ENCODE results near the gene CLK4. TPM values are rescaled to one million over a fixed set of nuclear protein-coding genes. Genes with fewer than 3 reads are reported as not detected.

The CLK4 gene
- polyA plus RNA-seq, 1 donor from 2014 or later, result 31.1 TPM

- Mint-ChIP-seq H3K4me1 (peaks cover 0 to 3% (median 2%) of the 10 kb centered on the region in 3 donors), H3K4me3 (no peak overlapping the region), H3K27ac (peak overlapping the region in 1 of 3 donors; percentile 64), H3K9me3 (no peaks in the 10 kb centered on the region), H3K27me3 (peaks cover 17% of the 10 kb centered on the region), H3K36me3 (no peaks in the 10 kb centered on the region)
Measured at GRCh38 chr5:178560911-178561310, 65.9 kb downstream of the CLK4 start.

GRCh38 chr5:178557416-178557815 lies 69.4 kb downstream of the CLK4 start:
- Mint-ChIP-seq H3K9me3 (no peaks in the 10 kb centered on the region), H3K27me3 (peaks cover 19% of the 10 kb centered on the region), H3K36me3 (peaks cover 2% of the 10 kb centered on the region), H3K27ac (no peak overlapping the region), H3K4me1 (peaks cover 0 to 3% (median 2%) of the 10 kb centered on the region in 3 donors), H3K4me3 (no peak overlapping the region)

- peaks cover 25% of the 10 kb centered on the region for H3K27me3 Mint-ChIP-seq
- H3K27ac Mint-ChIP-seq, result no peak overlapping the region
- peaks cover 2% of the 10 kb centered on the region for H3K36me3 Mint-ChIP-seq
- no peaks in the 10 kb centered on the region for H3K9me3 Mint-ChIP-seq
- H3K4me3 Mint-ChIP-seq, result no peak overlapping the region
- peaks cover 0 to 3% (median 2%) of the 10 kb centered on the region in 3 donors for H3K4me1 Mint-ChIP-seq
Measured at GRCh38 chr5:178555771-178556211, 71.1 kb downstream of the CLK4 start.

GRCh38 chr5:178555005-178555404 lies 71.8 kb downstream of the CLK4 start:
- Mint-ChIP-seq H3K27me3 (peaks cover 18% of the 10 kb centered on the region), H3K4me1 (peaks cover 0 to under 1% (median 0%) of the 10 kb centered on the region in 3 donors), H3K27ac (no peak overlapping the region), H3K9me3 (no peaks in the 10 kb centered on the region), H3K4me3 (no peak overlapping the region), H3K36me3 (peaks cover 2% of the 10 kb centered on the region)

- no peaks in the 10 kb centered on the region for H3K9me3 Mint-ChIP-seq
- peaks cover 17% of the 10 kb centered on the region for H3K27me3 Mint-ChIP-seq
- peaks cover 2% of the 10 kb centered on the region for H3K36me3 Mint-ChIP-seq
- H3K4me3 Mint-ChIP-seq, result no peak overlapping the region
- peak overlapping the region in 1 of 3 donors; percentile 16 for H3K27ac Mint-ChIP-seq
- no peaks in the 10 kb centered on the region for H3K4me1 Mint-ChIP-seq
Measured at GRCh38 chr5:178554311-178554710, 72.5 kb downstream of the CLK4 start.

GRCh38 chr5:178553517-178553916 lies 73.3 kb downstream of the CLK4 start:
- peaks cover 2% of the 10 kb centered on the region for H3K36me3 Mint-ChIP-seq
- no peak overlapping the region for H3K27ac Mint-ChIP-seq
- peaks cover 13% of the 10 kb centered on the region for H3K27me3 Mint-ChIP-seq
- H3K9me3 Mint-ChIP-seq, result no peaks in the 10 kb centered on the region
- H3K4me3 Mint-ChIP-seq, result no peak overlapping the region
- no peaks in the 10 kb centered on the region for H3K4me1 Mint-ChIP-seq

Other genes starting within 250 kb of the CLK4 start
- gene COL23A1, start 36.7 kb downstream of the CLK4 start, polyA plus RNA-seq, result 0.18 TPM
- 11.1 TPM for gene ZNF354A, start 103.6 kb upstream of the CLK4 start, polyA plus RNA-seq
- 7.2 TPM for gene ZNF354B, start 232.9 kb upstream of the CLK4 start, polyA plus RNA-seq

Measured in IgD-negative memory B cell (primary cell).